Smooth muscle cell (in vitro differentiated cells): Measurements from ENCODE around the gene ZNF124. TPM values are rescaled to one million over a fixed set of nuclear protein-coding genes. Genes with fewer than 3 reads are reported as not detected.

Experiments
- DNase-seq: peaks from one replicate; lab custom pipeline; 2025; ENCODE audit not compliant: unreplicated experiment; lab: John Stamatoyannopoulos, UW
- H2AFZ ChIP-seq: fragments of 200-600 bp; sonication (generic); 2 replicates; pipeline ENCODE4 v1.6.0; 2016; ENCODE audit warnings: antibody characterized with exemption, low read depth, mild to moderate bottlenecking
- H3F3A ChIP-seq: fragments of 200-600 bp; sonication (generic); 2 replicates; pipeline ENCODE4 v1.6.0; 2017; ENCODE audit warnings: antibody characterized with exemption, low read depth
- H3K27ac ChIP-seq: fragments of 200-600 bp; sonication (generic); 2 replicates; pipeline ENCODE4 v1.5.1; 2016; ENCODE audit warnings: low read depth, mild to moderate bottlenecking
- H3K27me3 ChIP-seq: fragments of 200-600 bp; sonication (generic); 2 replicates; pipeline ENCODE4 v1.6.1; 2016; ENCODE audit warnings: low read depth, mild to moderate bottlenecking
- H3K36me3 ChIP-seq: fragments of 200-600 bp; sonication (generic); 2 replicates; pipeline ENCODE4 v1.5.1; 2016; ENCODE audit warnings: low read depth
- H3K4me1 ChIP-seq: fragments of 200-600 bp; sonication (generic); 2 replicates; pipeline ENCODE4 v1.5.1; 2016; ENCODE audit warnings: low read depth
- H3K4me2 ChIP-seq: fragments of 200-600 bp; sonication (generic); 2 replicates; pipeline ENCODE4 v1.6.0; 2016; ENCODE audit warnings: mild to moderate bottlenecking
- H3K4me3 ChIP-seq: fragments of 200-600 bp; sonication (generic); 2 replicates; pipeline ENCODE4 v1.5.1; 2016; ENCODE audit warnings: mild to moderate bottlenecking
- H3K79me2 ChIP-seq: fragments of 200-600 bp; sonication (generic); 2 replicates; pipeline ENCODE4 v1.6.0; 2016; ENCODE audit warnings: low read depth, mild to moderate bottlenecking
- H3K9ac ChIP-seq: fragments of 200-600 bp; sonication (generic); 2 replicates; pipeline ENCODE4 v1.6.0; 2016; ENCODE audit warnings: low read depth
- H3K9me3 ChIP-seq: fragments of 200-600 bp; sonication (generic); replicated peaks from 2 replicates; pipeline ENCODE4 v1.5.1; 2016; ENCODE audit warnings: low read depth
- H4K20me1 ChIP-seq: fragments of 200-600 bp; sonication (generic); 2 replicates; pipeline ENCODE4 v1.6.0; 2016; ENCODE audit warnings: low read depth
- WGBS: methylation state at CpG from one replicate; pipeline ENCODE4 v1.1.7; 2016; ENCODE audit warnings: low lambda C conversion rate; 5-methylcytosine and 5-hydroxymethylcytosine counted together
- polyA plus RNA-seq: library from polyadenylated mRNA; unstranded; fragments of >200 nt; fragmentation: Nextera tagmentation; extraction: Ambion mirVana; gene quantifications from 2 replicates; pipeline ENCODE4 v1.2.1, GENCODE V29; 2016
- total RNA-seq: library from RNA; depleted of rRNA; stranded (reverse); fragments of >200 nt; gene quantifications from 2 replicates; pipeline ENCODE4 v1.2.3, GENCODE V29; 2014
- TF ChIP-seq, protein P1 (sequence below): fragments of 200-600 bp; sonication (generic); IDR thresholded peaks from 2 replicates; pipeline ENCODE4 v1.5.1; 2017; ENCODE audit warnings: borderline replicate concordance, mild to moderate bottlenecking, antibody characterized with exemption; ENCODE audit not compliant: insufficient read depth, poor library complexity, severe bottlenecking

Gene ZNF124
- total and polyA plus RNA-seq, 2 experiments from 2014 or later = 4.2 to 47.2 TPM

DNA sequence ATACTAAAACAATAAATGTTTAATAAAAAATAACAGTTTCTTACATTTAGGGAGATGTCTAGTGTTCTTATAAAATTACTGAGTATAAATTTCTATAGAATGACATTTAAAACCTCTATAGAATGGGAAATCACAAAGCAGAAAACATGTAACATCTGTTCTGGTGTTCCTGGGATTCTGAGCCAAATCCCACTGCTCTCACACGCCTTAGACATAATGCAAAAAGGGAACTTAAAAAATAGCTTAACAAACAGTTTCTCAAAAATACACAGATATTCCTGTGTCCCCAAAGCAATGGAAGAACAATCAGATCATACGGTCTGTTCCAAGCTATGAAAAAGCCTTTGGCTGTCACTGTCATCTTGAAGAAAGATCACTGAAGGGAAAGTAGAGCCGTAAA, 27.0 kb upstream of the ZNF124 start:
- Histone ChIP-seq H3K4me2 (no peak overlapping the region), H3K27ac (no peak overlapping the region), H3K9ac (no peak overlapping the region), H3K36me3 (peaks cover 38% of the 10 kb centered on the region), H3K4me3 (no peak overlapping the region), H3K9me3 (peaks cover 13% of the 10 kb centered on the region), H3K27me3 (no peaks in the 10 kb centered on the region), H4K20me1 (no peaks in the 10 kb centered on the region), H3F3A (no peaks in the 10 kb centered on the region), H3K79me2 (peaks cover 23% of the 10 kb centered on the region), H3K4me1 (no peaks in the 10 kb centered on the region), H2AFZ (no peak overlapping the region)
- TF ChIP-seq, protein P1, sequence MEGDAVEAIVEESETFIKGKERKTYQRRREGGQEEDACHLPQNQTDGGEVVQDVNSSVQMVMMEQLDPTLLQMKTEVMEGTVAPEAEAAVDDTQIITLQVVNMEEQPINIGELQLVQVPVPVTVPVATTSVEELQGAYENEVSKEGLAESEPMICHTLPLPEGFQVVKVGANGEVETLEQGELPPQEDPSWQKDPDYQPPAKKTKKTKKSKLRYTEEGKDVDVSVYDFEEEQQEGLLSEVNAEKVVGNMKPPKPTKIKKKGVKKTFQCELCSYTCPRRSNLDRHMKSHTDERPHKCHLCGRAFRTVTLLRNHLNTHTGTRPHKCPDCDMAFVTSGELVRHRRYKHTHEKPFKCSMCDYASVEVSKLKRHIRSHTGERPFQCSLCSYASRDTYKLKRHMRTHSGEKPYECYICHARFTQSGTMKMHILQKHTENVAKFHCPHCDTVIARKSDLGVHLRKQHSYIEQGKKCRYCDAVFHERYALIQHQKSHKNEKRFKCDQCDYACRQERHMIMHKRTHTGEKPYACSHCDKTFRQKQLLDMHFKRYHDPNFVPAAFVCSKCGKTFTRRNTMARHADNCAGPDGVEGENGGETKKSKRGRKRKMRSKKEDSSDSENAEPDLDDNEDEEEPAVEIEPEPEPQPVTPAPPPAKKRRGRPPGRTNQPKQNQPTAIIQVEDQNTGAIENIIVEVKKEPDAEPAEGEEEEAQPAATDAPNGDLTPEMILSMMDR = no peak
- 73% methylated on average over 3 of the region's 3 CpGs for WGBS
- no peak for DNase-seq

DNA sequence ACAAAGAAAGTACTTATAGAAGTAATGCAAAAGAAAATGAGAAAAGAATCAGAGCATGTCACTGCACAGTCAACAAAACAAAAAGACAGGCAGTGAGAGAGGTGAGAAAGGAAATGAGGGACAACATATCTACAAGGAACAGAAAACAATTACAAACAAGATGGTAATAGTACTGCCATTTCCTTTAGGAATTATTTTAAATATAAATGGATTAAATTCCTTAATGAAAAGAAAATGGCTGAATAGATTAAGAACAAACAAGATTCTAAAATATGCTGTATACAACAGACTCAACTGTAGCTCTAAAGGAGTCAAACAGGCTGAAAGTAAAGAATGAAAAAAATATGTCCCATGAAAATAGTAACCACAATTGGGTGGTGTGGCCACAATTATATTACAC, 22.1 kb upstream of the ZNF124 start:
- H3K4me1 ChIP-seq = no peaks in the 10 kb centered on the region
- no peak overlapping the region for H3K4me2 ChIP-seq
- H3K9me3 ChIP-seq = peaks cover 32% of the 10 kb centered on the region
- no peak overlapping the region for H3K27ac ChIP-seq
- H3K4me3 ChIP-seq = no peak overlapping the region
- H2AFZ ChIP-seq = no peak overlapping the region
- DNase-seq = no peak
- H3K36me3 ChIP-seq = peaks cover 79% of the 10 kb centered on the region
- no peaks in the 10 kb centered on the region for H3K27me3 ChIP-seq
- peaks cover 4% of the 10 kb centered on the region for H3K79me2 ChIP-seq
- TF ChIP-seq, protein P1 = no peak
- no peaks in the 10 kb centered on the region for H4K20me1 ChIP-seq
- no peaks in the 10 kb centered on the region for H3F3A ChIP-seq
- H3K9ac ChIP-seq = no peak overlapping the region

DNA sequence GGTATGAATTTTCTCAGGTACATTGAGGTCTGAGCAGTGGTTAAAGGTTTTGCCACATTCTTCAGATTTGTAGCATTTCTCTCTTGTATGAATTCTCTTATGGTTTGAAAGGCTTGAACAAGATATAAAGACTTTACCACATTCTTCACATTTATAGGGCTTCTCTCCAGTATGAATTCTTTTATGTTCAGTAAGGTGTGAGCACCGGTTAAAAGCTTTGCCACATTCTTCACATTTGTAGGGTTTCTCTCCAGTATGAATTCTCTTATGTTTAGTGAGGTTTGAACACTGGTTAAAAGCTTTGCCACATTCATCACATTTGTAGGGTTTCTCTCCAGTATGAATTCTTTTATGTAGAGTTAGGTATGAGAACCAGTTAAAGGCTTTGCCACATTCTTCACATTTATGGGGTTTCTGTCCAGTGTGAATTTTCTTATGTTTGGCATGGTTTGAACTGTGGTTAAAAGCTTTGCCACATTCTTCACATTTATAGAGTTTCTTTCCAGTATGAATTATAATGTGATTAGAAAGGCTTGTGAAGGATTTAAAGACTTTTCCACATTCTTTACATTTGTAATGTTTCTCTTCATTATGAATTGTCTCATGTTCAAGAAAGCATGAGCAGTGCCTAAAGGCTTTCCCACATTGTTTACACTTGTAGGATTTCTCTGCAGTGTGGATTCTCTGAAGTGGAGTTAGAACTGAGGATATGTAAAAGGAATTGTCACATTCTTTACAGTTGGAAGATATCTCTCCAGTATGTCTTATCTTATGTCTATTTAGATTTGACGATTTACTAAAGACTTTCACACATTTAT, 18.4 kb upstream of the ZNF124 start:
- no peak for DNase-seq
- no peak overlapping the region for H3K9ac ChIP-seq
- no peaks in the 10 kb centered on the region for H3K4me1 ChIP-seq
- peaks cover 31% of the 10 kb centered on the region for H3K9me3 ChIP-seq
- TF ChIP-seq, protein P1 = no peak
- WGBS = 100% methylated on average over 2 of the region's 2 CpGs
- H3F3A ChIP-seq = no peaks in the 10 kb centered on the region
- peaks cover 51% of the 10 kb centered on the region for H3K36me3 ChIP-seq
- H3K4me3 ChIP-seq = no peak overlapping the region
- no peaks in the 10 kb centered on the region for H3K27me3 ChIP-seq
- no peak overlapping the region for H3K4me2 ChIP-seq
- peaks cover 4% of the 10 kb centered on the region for H3K79me2 ChIP-seq
- no peak overlapping the region for H2AFZ ChIP-seq
- no peak overlapping the region for H3K27ac ChIP-seq
- no peaks in the 10 kb centered on the region for H4K20me1 ChIP-seq

DNA sequence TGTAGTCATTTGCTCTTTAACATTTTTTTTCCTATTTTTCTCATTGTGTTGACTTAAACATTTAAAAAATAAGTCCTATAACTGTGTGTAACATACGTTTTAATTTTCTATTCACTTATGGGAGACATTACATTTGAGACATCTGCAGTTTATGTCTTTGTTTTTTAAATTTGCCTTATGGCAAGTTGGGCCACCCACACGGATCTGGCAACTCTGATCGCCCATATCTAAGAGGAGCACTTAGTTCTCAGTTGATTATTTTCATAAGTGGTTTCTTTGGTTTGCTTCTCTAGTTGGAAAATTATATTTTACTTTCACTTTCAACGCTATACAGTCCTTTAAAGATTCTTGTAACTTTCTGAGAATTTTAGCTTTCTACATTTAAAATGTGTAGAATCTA, 13.8 kb upstream of the ZNF124 start:
- Histone ChIP-seq H3K79me2 (no peaks in the 10 kb centered on the region), H3K9ac (no peak overlapping the region), H3F3A (no peaks in the 10 kb centered on the region), H3K4me3 (no peak overlapping the region), H2AFZ (no peak overlapping the region), H4K20me1 (no peaks in the 10 kb centered on the region), H3K27ac (no peak overlapping the region), H3K36me3 (peaks cover 14% of the 10 kb centered on the region), H3K4me1 (no peaks in the 10 kb centered on the region), H3K4me2 (no peak overlapping the region), H3K9me3 (peaks cover 9% of the 10 kb centered on the region), H3K27me3 (no peaks in the 10 kb centered on the region)
- TF ChIP-seq, protein P1 = no peak
- 96% methylated on average over 4 of the region's 4 CpGs for WGBS
- no peak for DNase-seq
